SU-DHL-6 (cell line): ENCODE data around the gene SLC23A2.
"Not testable (repeated sequence)": the region's sequence is repeated elsewhere in the genome, so short reads cannot be mapped to it uniquely, and the experiment has no call there.

Experiments used
- H2AFZ ChIP-seq: fragments of 200-600 bp; sonication (generic); 2 replicates; pipeline ENCODE4 v1.6.1; 2014; ENCODE audit warnings: low read depth, mild to moderate bottlenecking, moderate library complexity, mixed read lengths, antibody characterized with exemption, low read length; ENCODE audit not compliant: severe bottlenecking
- H3F3A ChIP-seq: fragments of 200-600 bp; shearing (Covaris generic); 2 replicates; pipeline ENCODE4 v1.6.0; 2016; ENCODE audit warnings: antibody characterized with exemption, mild to moderate bottlenecking; ENCODE audit not compliant: insufficient read depth
- H3K27ac ChIP-seq: fragments of 200-600 bp; sonication (generic); 2 replicates; pipeline ENCODE4 v1.5.1; 2016; ENCODE audit warnings: low read depth, mild to moderate bottlenecking, low read length, moderate library complexity, mixed read lengths
- H3K27me3 ChIP-seq: fragments of 200-600 bp; sonication (generic), shearing (Covaris generic); 2 replicates; pipeline ENCODE4 v1.6.0; 2014; ENCODE audit warnings: mild to moderate bottlenecking, low read length
- H3K36me3 ChIP-seq: fragments of 200-600 bp; sonication (generic); 2 replicates; pipeline ENCODE4 v1.6.1; 2014; ENCODE audit warnings: mild to moderate bottlenecking, low read length, mixed read lengths
- H3K4me2 ChIP-seq: fragments of 300-600, 200-600 bp; shearing (Covaris generic), sonication (generic); 2 replicates; pipeline ENCODE4 v1.6.0; 2014; ENCODE audit warnings: low read length, low read depth, mild to moderate bottlenecking; ENCODE audit not compliant: poor library complexity, severe bottlenecking
- H3K4me3 ChIP-seq: fragments of 200-600 bp; sonication (generic); 2 replicates; pipeline ENCODE4 v1.5.1; 2014; ENCODE audit warnings: antibody characterized with exemption, low read length, mild to moderate bottlenecking, mixed read lengths; ENCODE audit not compliant: insufficient read depth, poor library complexity, severe bottlenecking
- H3K79me2 ChIP-seq: fragments of 200-600 bp; sonication (generic); 2 replicates; pipeline ENCODE4 v1.6.1; 2014; ENCODE audit warnings: mild to moderate bottlenecking, low read length, moderate library complexity; ENCODE audit not compliant: insufficient read depth
- H3K9ac ChIP-seq: fragments of 200-600 bp; sonication (generic); 2 replicates; pipeline ENCODE4 v1.7.0; 2014; ENCODE audit warnings: mild to moderate bottlenecking, low read length
- H3K9me2 ChIP-seq: fragments of 200-600 bp; sonication (generic); replicated peaks from 2 replicates; pipeline ENCODE4 v1.6.1; 2014; ENCODE audit warnings: low read length; ENCODE audit not compliant: insufficient read depth
- H3K9me3 ChIP-seq: fragments of 200-600 bp; sonication (generic); 2 replicates; pipeline ENCODE4 v1.6.1; 2014; ENCODE audit warnings: low read length, mixed read lengths; ENCODE audit not compliant: insufficient read depth
- H4K20me1 ChIP-seq: fragments of 200-600 bp; sonication (generic); 2 replicates; pipeline ENCODE4 v1.6.1; 2014; ENCODE audit warnings: low read depth, mild to moderate bottlenecking, antibody characterized with exemption, low read length, moderate library complexity, mixed read lengths
- CTCF ChIP-seq: fragments of 200-600 bp; sonication (generic); IDR thresholded peaks from one replicate; pipeline ENCODE4 v1.5.1; 2017; ENCODE audit warnings: antibody characterized with exemption, mild to moderate bottlenecking, low read length, moderate library complexity; ENCODE audit not compliant: insufficient read depth, poor library complexity, severe bottlenecking
- EZH2phosphoT487 ChIP-seq: fragments of 200-600 bp; sonication (generic), shearing (Covaris generic); conservative IDR thresholded peaks from 2 replicates; pipeline ENCODE4 v1.6.1; 2018; ENCODE audit warnings: mild to moderate bottlenecking, antibody characterized with exemption, low read length, moderate library complexity, mixed read lengths

SLC23A2 gene

DNA sequence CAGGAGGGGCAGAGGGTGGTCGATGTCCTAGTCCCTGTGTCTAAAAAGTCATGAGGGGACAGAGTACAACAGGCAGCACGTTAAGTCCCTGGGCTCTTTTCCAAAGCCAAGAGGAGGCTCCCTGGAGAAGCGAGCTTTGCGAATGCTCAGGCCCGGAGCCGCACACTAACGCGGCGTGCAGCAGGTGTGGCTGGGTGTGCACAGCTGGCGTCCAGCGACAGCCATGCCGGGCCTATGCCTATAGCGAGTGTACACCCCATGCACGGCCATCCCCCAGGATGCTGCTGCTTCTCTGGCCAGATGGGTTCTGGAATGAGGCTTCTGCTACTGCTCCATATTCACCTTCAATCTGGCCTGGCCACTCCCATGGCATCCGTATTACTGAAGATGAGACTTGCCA lies 148.3 kb downstream of the SLC23A2 start:
- H3F3A ChIP-seq = peaks cover 4% of the 10 kb centered on the region; the same call in 1 of the 2 replicates
- H3K4me3 ChIP-seq = no peak overlapping the region
- no peaks in the 10 kb centered on the region for H3K36me3 ChIP-seq
- H3K9ac ChIP-seq = no peak overlapping the region
- H3K9me2 ChIP-seq = no peaks in the 10 kb centered on the region
- no peak overlapping the region for H3K4me2 ChIP-seq
- H3K27me3 ChIP-seq = no peaks in the 10 kb centered on the region
- no peaks in the 10 kb centered on the region for H4K20me1 ChIP-seq
- TF ChIP-seq CTCF = no peak
- no peak for TF ChIP-seq EZH2phosphoT487
- no peak overlapping the region for H3K27ac ChIP-seq
- H3K79me2 ChIP-seq = no peaks in the 10 kb centered on the region
- no peaks in the 10 kb centered on the region for H3K9me3 ChIP-seq
- no peak overlapping the region for H2AFZ ChIP-seq

DNA sequence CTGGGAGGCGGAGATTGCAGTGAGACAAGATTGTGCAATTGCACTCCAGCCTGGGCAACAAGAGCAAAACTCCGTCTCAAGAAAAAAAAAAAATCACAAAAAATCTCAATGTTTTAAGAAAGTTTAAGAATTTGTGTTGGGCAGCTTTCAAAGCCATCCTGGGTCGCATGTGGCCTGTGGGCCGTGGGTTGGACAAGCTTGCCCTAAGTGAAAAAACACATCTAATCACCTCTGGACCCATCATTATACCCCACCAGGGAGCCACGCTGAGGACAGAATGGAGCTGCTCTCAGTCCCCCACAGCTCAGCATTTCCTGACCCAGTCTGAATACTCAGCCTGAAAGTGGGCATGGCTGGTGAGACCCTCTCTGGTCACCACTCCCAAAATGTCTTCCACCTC lies 150.3 kb downstream of the SLC23A2 start:
- no peaks in the 10 kb centered on the region for H4K20me1 ChIP-seq
- no peaks in the 10 kb centered on the region for H3K79me2 ChIP-seq
- H3K27ac ChIP-seq = no peak overlapping the region
- H3K9ac ChIP-seq = no peak overlapping the region
- no peaks in the 10 kb centered on the region for H3K36me3 ChIP-seq
- no peaks in the 10 kb centered on the region for H3K27me3 ChIP-seq
- no peak overlapping the region for H3K4me3 ChIP-seq
- no peaks in the 10 kb centered on the region for H3K9me3 ChIP-seq
- peaks cover 4% of the 10 kb centered on the region; the same call in 1 of the 2 replicates for H3F3A ChIP-seq
- TF ChIP-seq CTCF = no peak
- TF ChIP-seq EZH2phosphoT487 = no peak
- H3K9me2 ChIP-seq = no peaks in the 10 kb centered on the region
- H3K4me2 ChIP-seq = no peak overlapping the region
- no peak overlapping the region for H2AFZ ChIP-seq

GRCh38 chr20:4848829-4849228 lies 152.5 kb downstream of the SLC23A2 start:
- not testable (repeated sequence) for H3K9me3 ChIP-seq, H2AFZ ChIP-seq, H3K36me3 ChIP-seq, H4K20me1 ChIP-seq, H3K4me2 ChIP-seq, H3F3A ChIP-seq, H3K9me2 ChIP-seq, H3K4me3 ChIP-seq, H3K27ac ChIP-seq, H3K79me2 ChIP-seq, H3K27me3 ChIP-seq, H3K9ac ChIP-seq

- H4K20me1 ChIP-seq = no peaks in the 10 kb centered on the region
- no peak overlapping the region for H3K4me2 ChIP-seq
- no peaks in the 10 kb centered on the region for H3K27me3 ChIP-seq
- no peak overlapping the region for H3K27ac ChIP-seq
- TF ChIP-seq EZH2phosphoT487 (no peak), CTCF (no peak)
- no peak overlapping the region for H3K9ac ChIP-seq
- H2AFZ ChIP-seq = no peak overlapping the region
- peaks cover 4% of the 10 kb centered on the region; the same call in 1 of the 2 replicates for H3F3A ChIP-seq
- no peaks in the 10 kb centered on the region for H3K9me2 ChIP-seq
- H3K79me2 ChIP-seq = no peaks in the 10 kb centered on the region
- H3K4me3 ChIP-seq = no peak overlapping the region
- H3K9me3 ChIP-seq = no peaks in the 10 kb centered on the region
- no peaks in the 10 kb centered on the region for H3K36me3 ChIP-seq
These were observed 153.3 kb downstream of the SLC23A2 start for GRCh38 chr20:4848041-4848440.
